Karpas-422 (cell line): ENCODE data around the gene GTPBP6. TPM values are rescaled to one million over a fixed set of nuclear protein-coding genes. Genes with fewer than 3 reads are reported as not detected.

Source experiments
- DNase-seq: peaks from one replicate; pipeline ENCODE4 v3.0.0-alpha.2; 2015
- H2AFZ ChIP-seq: fragments of 200-600 bp; sonication (generic); 2 replicates; pipeline ENCODE4 v1.6.1; 2014; ENCODE audit warnings: antibody characterized with exemption, low read length, mixed read lengths
- H3K27ac ChIP-seq: fragments of 200-600 bp; sonication (generic); 2 replicates; pipeline ENCODE4 v1.5.1; 2014; ENCODE audit warnings: mild to moderate bottlenecking, low read length, moderate library complexity
- H3K27me3 ChIP-seq: fragments of 200-600 bp; sonication (generic); 2 replicates; pipeline ENCODE4 v1.6.1; 2014; ENCODE audit warnings: low read length, mixed read lengths
- H3K36me3 ChIP-seq: fragments of 200-600 bp; sonication (generic); 2 replicates; pipeline ENCODE4 v1.6.1; 2014; ENCODE audit warnings: low read length, mixed read lengths; ENCODE audit not compliant: insufficient read depth
- H3K4me1 ChIP-seq: fragments of 200-600 bp; sonication (generic); 2 replicates; pipeline ENCODE4 v1.6.1; 2014; ENCODE audit warnings: mild to moderate bottlenecking, low read length, mixed read lengths
- H3K4me2 ChIP-seq: fragments of 200-600 bp; sonication (generic); 2 replicates; pipeline ENCODE4 v1.6.1; 2014; ENCODE audit warnings: low read length, low read depth, mild to moderate bottlenecking; ENCODE audit not compliant: poor library complexity, severe bottlenecking
- H3K4me3 ChIP-seq: fragments of 200-600 bp; sonication (generic); 2 replicates; pipeline ENCODE4 v1.5.1; 2014; ENCODE audit warnings: mild to moderate bottlenecking, antibody characterized with exemption, low read length, mixed read lengths
- H3K79me2 ChIP-seq: fragments of 200-600 bp; sonication (generic); 2 replicates; pipeline ENCODE4 v1.6.1; 2014; ENCODE audit warnings: mild to moderate bottlenecking, low read length, mixed read lengths
- H3K9ac ChIP-seq: fragments of 200-600 bp; sonication (generic); 2 replicates; pipeline ENCODE4 v1.6.0; 2014; ENCODE audit warnings: low read length
- H3K9me2 ChIP-seq: fragments of 200-600 bp; sonication (generic), shearing (Covaris generic); replicated peaks from 2 replicates; pipeline ENCODE4 v1.6.0; 2014; ENCODE audit warnings: mild to moderate bottlenecking, low read length, moderate library complexity; ENCODE audit not compliant: insufficient read depth
- H3K9me3 ChIP-seq: fragments of 300-700, 200-600 bp; sonication (generic); 2 replicates; pipeline ENCODE4 v1.6.1; 2014; ENCODE audit warnings: low read length, mixed read lengths
- H4K20me1 ChIP-seq: fragments of 200-600 bp; sonication (generic); 2 replicates; pipeline ENCODE4 v1.6.1; 2014; ENCODE audit warnings: mild to moderate bottlenecking, antibody characterized with exemption, low read length, low read depth; ENCODE audit not compliant: insufficient read depth
- total RNA-seq: library from RNA; depleted of rRNA; stranded (reverse); fragments of >200 nt; shearing (Covaris generic); gene quantifications from 2 replicates; pipeline ENCODE4 v1.2.3, GENCODE V29; 2014; ENCODE audit warnings: low replicate concordance

Gene GTPBP6
- total RNA-seq, 1 experiment from 2014 or later: 19.4 TPM

- no peaks in the 10 kb centered on the region; the same call in 1 of the 2 replicates for H3K9me3 ChIP-seq
- H3K4me1 ChIP-seq: no peaks in the 10 kb centered on the region
- H3K9ac ChIP-seq: no peak overlapping the region
- no peaks in the 10 kb centered on the region for H3K27me3 ChIP-seq
- no peak overlapping the region for H3K4me2 ChIP-seq
- no peaks in the 10 kb centered on the region for H4K20me1 ChIP-seq
- peaks cover 10% of the 10 kb centered on the region; the same call in 1 of the 2 replicates for H3K36me3 ChIP-seq
- no peak overlapping the region for H3K4me3 ChIP-seq
- H3K27ac ChIP-seq: no peak overlapping the region
- H3K79me2 ChIP-seq: no peaks in the 10 kb centered on the region
- no peak for DNase-seq
- H2AFZ ChIP-seq: no peak overlapping the region
- no peaks in the 10 kb centered on the region for H3K9me2 ChIP-seq
Observed at GRCh38 chrX:340121-340520, 21.5 kb upstream of the GTPBP6 start.

GRCh38 chrX:338836-339400, 20.3 kb upstream of the GTPBP6 start:
- Histone ChIP-seq H3K79me2 (no peaks in the 10 kb centered on the region), H3K9me3 (no peaks in the 10 kb centered on the region), H3K36me3 (peaks cover 3% of the 10 kb centered on the region; the same call in 1 of the 2 replicates), H3K4me1 (no peaks in the 10 kb centered on the region), H3K27ac (no peak overlapping the region), H3K27me3 (no peaks in the 10 kb centered on the region), H3K4me3 (no peak overlapping the region), H2AFZ (no peak overlapping the region), H3K4me2 (no peak overlapping the region), H3K9ac (no peak overlapping the region), H4K20me1 (no peaks in the 10 kb centered on the region), H3K9me2 (no peaks in the 10 kb centered on the region)
- DNase-seq: no peak

- no peak for DNase-seq
- Histone ChIP-seq H4K20me1 (no peaks in the 10 kb centered on the region), H3K9ac (no peak overlapping the region), H3K27ac (no peak overlapping the region), H3K4me1 (no peaks in the 10 kb centered on the region), H3K9me2 (no peaks in the 10 kb centered on the region), H3K27me3 (no peaks in the 10 kb centered on the region), H3K9me3 (no peaks in the 10 kb centered on the region), H3K4me2 (no peak overlapping the region), H3K79me2 (no peaks in the 10 kb centered on the region), H3K4me3 (no peak overlapping the region), H3K36me3 (peaks cover 3% of the 10 kb centered on the region; the same call in 1 of the 2 replicates), H2AFZ (no peak overlapping the region)
Observed at GRCh38 chrX:338281-338835, 19.8 kb upstream of the GTPBP6 start.

GRCh38 chrX:337331-337831, 18.8 kb upstream of the GTPBP6 start:
- Histone ChIP-seq H3K27me3 (no peaks in the 10 kb centered on the region), H3K9me3 (no peaks in the 10 kb centered on the region), H3K9me2 (no peaks in the 10 kb centered on the region), H3K36me3 (peaks cover 6% of the 10 kb centered on the region; the same call in 1 of the 2 replicates), H3K4me3 (no peak overlapping the region), H3K27ac (no peak overlapping the region), H2AFZ (no peak overlapping the region), H3K4me2 (no peak overlapping the region), H3K9ac (no peak overlapping the region), H3K4me1 (no peaks in the 10 kb centered on the region), H4K20me1 (no peaks in the 10 kb centered on the region), H3K79me2 (no peaks in the 10 kb centered on the region)
- DNase-seq: no peak

GRCh38 chrX:336227-336626, 17.6 kb upstream of the GTPBP6 start:
- Histone ChIP-seq H3K9ac (no peak overlapping the region), H3K27ac (no peak overlapping the region), H3K36me3 (peaks cover 6% of the 10 kb centered on the region; the same call in 1 of the 2 replicates), H2AFZ (no peak overlapping the region), H3K9me2 (no peaks in the 10 kb centered on the region), H3K79me2 (no peaks in the 10 kb centered on the region), H4K20me1 (no peaks in the 10 kb centered on the region), H3K4me2 (no peak overlapping the region), H3K4me3 (no peak overlapping the region), H3K4me1 (no peaks in the 10 kb centered on the region), H3K9me3 (no peaks in the 10 kb centered on the region), H3K27me3 (no peaks in the 10 kb centered on the region)
- DNase-seq: no peak

- no peak overlapping the region for H3K27ac ChIP-seq
- H3K4me2 ChIP-seq: no peak overlapping the region
- H3K27me3 ChIP-seq: no peaks in the 10 kb centered on the region
- H2AFZ ChIP-seq: no peak overlapping the region
- H3K9me2 ChIP-seq: no peaks in the 10 kb centered on the region
- H4K20me1 ChIP-seq: no peaks in the 10 kb centered on the region
- H3K36me3 ChIP-seq: peaks cover 6% of the 10 kb centered on the region; the same call in 1 of the 2 replicates
- H3K9ac ChIP-seq: no peak overlapping the region
- H3K9me3 ChIP-seq: no peaks in the 10 kb centered on the region
- no peak overlapping the region for H3K4me3 ChIP-seq
- DNase-seq: no peak
- no peaks in the 10 kb centered on the region for H3K4me1 ChIP-seq
- no peaks in the 10 kb centered on the region for H3K79me2 ChIP-seq
Observed at GRCh38 chrX:335758-336155, 17.2 kb upstream of the GTPBP6 start.

GRCh38 chrX:334971-335757, 16.6 kb upstream of the GTPBP6 start:
- DNase-seq: no peak
- no peak overlapping the region for H3K9ac ChIP-seq

GRCh38 chrX:334331-334891, 15.8 kb upstream of the GTPBP6 start:
- DNase-seq: no peak
- Histone ChIP-seq H3K79me2 (no peaks in the 10 kb centered on the region), H3K27me3 (no peaks in the 10 kb centered on the region), H3K27ac (no peak overlapping the region), H3K9me3 (no peaks in the 10 kb centered on the region), H3K4me3 (no peak overlapping the region), H4K20me1 (no peaks in the 10 kb centered on the region), H2AFZ (no peak overlapping the region), H3K9me2 (no peaks in the 10 kb centered on the region), H3K36me3 (peaks cover 6% of the 10 kb centered on the region; the same call in 1 of the 2 replicates), H3K9ac (no peak overlapping the region), H3K4me2 (no peak overlapping the region), H3K4me1 (no peaks in the 10 kb centered on the region)

More at GRCh38 chrX:334971-335757, 16.6 kb upstream of the GTPBP6 start:
- Histone ChIP-seq H2AFZ (no peak overlapping the region), H3K27ac (no peak overlapping the region), H3K4me3 (no peak overlapping the region), H3K36me3 (peaks cover 6% of the 10 kb centered on the region; the same call in 1 of the 2 replicates), H4K20me1 (no peaks in the 10 kb centered on the region), H3K4me1 (no peaks in the 10 kb centered on the region), H3K4me2 (no peak overlapping the region), H3K9me3 (no peaks in the 10 kb centered on the region), H3K27me3 (no peaks in the 10 kb centered on the region), H3K9me2 (no peaks in the 10 kb centered on the region), H3K79me2 (no peaks in the 10 kb centered on the region)
